ENCODE data around the gene PYGM. TPM values are rescaled to one million over a fixed set of nuclear protein-coding genes. Genes with fewer than 3 reads are reported as not detected.

PYGM gene
- total RNA-seq, 1 experiment from 2014 or later: 1.7 TPM

- CTCF ChIA-PET: no interaction called here
These were observed 14.0 kb downstream of the PYGM start for GRCh38 chr11:64745521-64746328.

GRCh38 chr11:64745189-64745520 is 14.6 kb downstream of the PYGM start:
- BruUV-seq (replicated peaks): no TSS peak
- Histone ChIP-seq H3K4me2 (ENCODE audit: low read length) (no peak overlapping the region), H3K4me3 (replicated peaks in 1 of 2; ENCODE audit: low read depth in 1 of 2, low read length in 2 of 2) (no peak overlapping the region), H3K36me3 (ENCODE audit: control insufficient read depth in 1 of 2, insufficient read depth in 2 of 2, low read length in 2 of 2) (no peaks in the 10 kb centered on the region), H3K9ac (ENCODE audit: low read length) (no peak overlapping the region), H3K79me2 (ENCODE audit: insufficient read depth, low read length) (no peaks in the 10 kb centered on the region), H3K9me3 (ENCODE audit: control insufficient read depth in 1 of 2, insufficient read depth in 1 of 2, low read depth in 1 of 2, low read length in 2 of 2) (no peaks in the 10 kb centered on the region), H3K27ac (ENCODE audit: low read depth, low read length) (no peak overlapping the region), H4K20me1 (ENCODE audit: insufficient read depth) (no peaks in the 10 kb centered on the region), H3K4me1 (ENCODE audit: control insufficient read depth in 1 of 2, insufficient read depth in 2 of 2, low read length in 2 of 2) (peaks cover 7 to 26% of the 10 kb centered on the region in 2 experiments; a peak in 3 of 4 replicates), H3K27me3 (ENCODE audit: insufficient read depth, low read length) (no peaks in the 10 kb centered on the region), H3K9me2 (ENCODE audit: insufficient read depth) (no peaks in the 10 kb centered on the region), H2AFZ (ENCODE audit: low read depth, low read length, poor library complexity, severe bottlenecking) (no peak overlapping the region)
- RAD21 ChIA-PET (ENCODE audit: low non-redundant PET in 1 of 2, low total read pairs in 2 of 2, uncharacterized antibody in 2 of 2, unreplicated experiment in 2 of 2): no interaction called here
- POLR2A ChIA-PET: no interaction called here
- intact Hi-C loops (cut with micrococcal nuclease): no loop called here
- ATAC-seq (no peak), DNase-seq (ENCODE audit: low read depth, low spot score) (no peak)
- CTCF ChIA-PET: no interaction called here
- TF ChIP-seq, protein P1, sequence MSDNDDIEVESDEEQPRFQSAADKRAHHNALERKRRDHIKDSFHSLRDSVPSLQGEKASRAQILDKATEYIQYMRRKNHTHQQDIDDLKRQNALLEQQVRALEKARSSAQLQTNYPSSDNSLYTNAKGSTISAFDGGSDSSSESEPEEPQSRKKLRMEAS (IDR thresholded peaks at IDR 0.05): no peak
- TF ChIP-seq, protein P2, sequence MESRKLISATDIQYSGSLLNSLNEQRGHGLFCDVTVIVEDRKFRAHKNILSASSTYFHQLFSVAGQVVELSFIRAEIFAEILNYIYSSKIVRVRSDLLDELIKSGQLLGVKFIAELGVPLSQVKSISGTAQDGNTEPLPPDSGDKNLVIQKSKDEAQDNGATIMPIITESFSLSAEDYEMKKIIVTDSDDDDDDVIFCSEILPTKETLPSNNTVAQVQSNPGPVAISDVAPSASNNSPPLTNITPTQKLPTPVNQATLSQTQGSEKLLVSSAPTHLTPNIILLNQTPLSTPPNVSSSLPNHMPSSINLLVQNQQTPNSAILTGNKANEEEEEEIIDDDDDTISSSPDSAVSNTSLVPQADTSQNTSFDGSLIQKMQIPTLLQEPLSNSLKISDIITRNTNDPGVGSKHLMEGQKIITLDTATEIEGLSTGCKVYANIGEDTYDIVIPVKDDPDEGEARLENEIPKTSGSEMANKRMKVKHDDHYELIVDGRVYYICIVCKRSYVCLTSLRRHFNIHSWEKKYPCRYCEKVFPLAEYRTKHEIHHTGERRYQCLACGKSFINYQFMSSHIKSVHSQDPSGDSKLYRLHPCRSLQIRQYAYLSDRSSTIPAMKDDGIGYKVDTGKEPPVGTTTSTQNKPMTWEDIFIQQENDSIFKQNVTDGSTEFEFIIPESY (IDR thresholded peaks at IDR 0.05; ENCODE audit: extremely low read depth, insufficient replicate concordance, low read length): no peak
- TF ChIP-seq YY1 (IDR thresholded peaks at IDR 0.05; ENCODE audit: extremely low read depth, insufficient replicate concordance, low read depth, low read length): no peak
- TF ChIP-seq TCF7L2 (IDR thresholded peaks at IDR 0.05; ENCODE audit: borderline replicate concordance, extremely low read depth, insufficient read depth, insufficient read length): no peak
- no peak; the same call in 1 of the 2 replicates for TF ChIP-seq ZFX (IDR thresholded peaks at IDR 0.05)
- no peak for TF ChIP-seq CBX3 (IDR thresholded peaks at IDR 0.05; ENCODE audit: low read depth)
- no peak for TF ChIP-seq ELF1 (IDR thresholded peaks at IDR 0.05; ENCODE audit: borderline replicate concordance, low read depth)
- TF ChIP-seq RAD21 (IDR thresholded peaks at IDR 0.05; ENCODE audit: low read depth): no peak
- TF ChIP-seq SRF (IDR thresholded peaks at IDR 0.05; ENCODE audit: low read depth): no peak
- TF ChIP-seq JUND (IDR thresholded peaks at IDR 0.05): no peak
- TF ChIP-seq, protein P3, sequence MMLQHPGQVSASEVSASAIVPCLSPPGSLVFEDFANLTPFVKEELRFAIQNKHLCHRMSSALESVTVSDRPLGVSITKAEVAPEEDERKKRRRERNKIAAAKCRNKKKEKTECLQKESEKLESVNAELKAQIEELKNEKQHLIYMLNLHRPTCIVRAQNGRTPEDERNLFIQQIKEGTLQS (IDR thresholded peaks at IDR 0.05): no peak
- TF ChIP-seq CEBPB (IDR thresholded peaks at IDR 0.05; ENCODE audit: low read depth): no peak
- no peak for TF ChIP-seq ZNF274 (IDR thresholded peaks at IDR 0.05; ENCODE audit: low read depth, low read length)
- no peak for TF ChIP-seq SP1 (IDR thresholded peaks at IDR 0.05; ENCODE audit: low read depth)

More at GRCh38 chr11:64745521-64746328, 14.0 kb downstream of the PYGM start:
- ChIA-PET POLR2A (no interaction called here), RAD21 (ENCODE audit: low non-redundant PET in 1 of 2, low total read pairs in 2 of 2, uncharacterized antibody in 2 of 2, unreplicated experiment in 2 of 2) (no interaction called here)
- Histone ChIP-seq H3K4me3 (replicated peaks in 1 of 2; ENCODE audit: low read depth in 1 of 2, low read length in 2 of 2) (no peak overlapping the region), H3K36me3 (ENCODE audit: control insufficient read depth in 1 of 2, insufficient read depth in 2 of 2, low read length in 2 of 2) (no peaks in the 10 kb centered on the region), H4K20me1 (ENCODE audit: insufficient read depth) (no peaks in the 10 kb centered on the region), H2AFZ (ENCODE audit: low read depth, low read length, poor library complexity, severe bottlenecking) (no peak overlapping the region), H3K9me3 (ENCODE audit: control insufficient read depth in 1 of 2, insufficient read depth in 1 of 2, low read depth in 1 of 2, low read length in 2 of 2) (no peaks in the 10 kb centered on the region), H3K27ac (ENCODE audit: low read depth, low read length) (no peak overlapping the region), H3K9me2 (ENCODE audit: insufficient read depth) (no peaks in the 10 kb centered on the region), H3K4me1 (ENCODE audit: control insufficient read depth in 1 of 2, insufficient read depth in 2 of 2, low read length in 2 of 2) (peaks cover 7 to 26% of the 10 kb centered on the region in 2 experiments; a peak in 3 of 4 replicates), H3K4me2 (ENCODE audit: low read length) (no peak overlapping the region), H3K79me2 (ENCODE audit: insufficient read depth, low read length) (no peaks in the 10 kb centered on the region), H3K27me3 (ENCODE audit: insufficient read depth, low read length) (no peaks in the 10 kb centered on the region), H3K9ac (ENCODE audit: low read length) (no peak overlapping the region)
- BruUV-seq (replicated peaks): no TSS peak
- intact Hi-C loops (cut with micrococcal nuclease): no loop called here
- DNase-seq (ENCODE audit: low read depth, low spot score): no peak
- TF ChIP-seq TCF7L2 (IDR thresholded peaks at IDR 0.05; ENCODE audit: borderline replicate concordance, extremely low read depth, insufficient read depth, insufficient read length) (no peak), JUND (IDR thresholded peaks at IDR 0.05) (no peak)
- TF ChIP-seq, protein P2 (IDR thresholded peaks at IDR 0.05; ENCODE audit: extremely low read depth, insufficient replicate concordance, low read length): no peak
- ATAC-seq: no peak

Data from HCT116 (cell line).